Stimulated activated memory B cell treated with anti-CD40 and anti-IgM and Interleukin-4, amounts not matched to agents 10 μg/mL and 1 μg/mL and 100 μg/mL, for 72 hours (primary cell): ENCODE results near the gene MYOM3.

Experiments used
- ATAC-seq: fragments of 150-1000 bp; cut with Tn5 transposase; 2 replicates; pipeline ENCODE4 v1.10.0; 2021
- H3K27ac Mint-ChIP-seq: one replicate; pipeline ENCODE4 v1.8.0; 2022; ENCODE audit warnings: mild to moderate bottlenecking, mixed read lengths
- H3K27me3 Mint-ChIP-seq: one replicate; pipeline ENCODE4 v1.8.0; 2022; ENCODE audit warnings: mixed read lengths
- H3K36me3 Mint-ChIP-seq: one replicate; pipeline ENCODE4 v1.8.0; 2022; ENCODE audit warnings: mixed read lengths
- H3K4me1 Mint-ChIP-seq: one replicate; pipeline ENCODE4 v1.8.0; 2022; ENCODE audit warnings: mixed read lengths
- H3K4me3 Mint-ChIP-seq: one replicate; pipeline ENCODE4 v1.8.0; 2022; ENCODE audit warnings: mild to moderate bottlenecking, moderate library complexity, mixed read lengths
- H3K9me3 Mint-ChIP-seq: one replicate; pipeline ENCODE4 v1.8.0; 2022; ENCODE audit warnings: mixed read lengths

MYOM3 gene

DNA sequence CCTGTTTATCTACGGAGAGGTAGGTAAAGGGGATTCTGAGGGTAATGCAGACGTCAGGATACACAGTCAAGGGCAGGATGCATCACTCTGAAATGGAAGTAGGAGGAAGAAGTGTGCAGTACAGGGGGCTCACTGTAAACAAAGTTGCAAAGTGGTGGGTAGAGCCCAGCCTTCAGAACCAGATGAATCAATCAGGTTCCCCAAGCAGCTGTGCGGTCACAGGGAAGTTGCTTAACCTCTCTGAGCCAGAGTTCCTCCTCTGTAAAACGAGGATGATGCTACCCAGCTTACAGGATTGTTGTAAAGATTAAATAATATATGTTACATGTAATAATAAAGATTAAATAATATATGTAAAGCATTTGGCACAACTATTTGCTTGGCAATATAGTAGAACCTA is 13.5 kb upstream of the MYOM3 start:
- Mint-ChIP-seq H3K27me3 (peaks cover 32% of the 10 kb centered on the region), H3K4me1 (no peaks in the 10 kb centered on the region), H3K36me3 (peaks cover 9% of the 10 kb centered on the region), H3K4me3 (no peak overlapping the region), H3K9me3 (peaks cover 8% of the 10 kb centered on the region), H3K27ac (no peak overlapping the region)
- no peak for ATAC-seq

DNA sequence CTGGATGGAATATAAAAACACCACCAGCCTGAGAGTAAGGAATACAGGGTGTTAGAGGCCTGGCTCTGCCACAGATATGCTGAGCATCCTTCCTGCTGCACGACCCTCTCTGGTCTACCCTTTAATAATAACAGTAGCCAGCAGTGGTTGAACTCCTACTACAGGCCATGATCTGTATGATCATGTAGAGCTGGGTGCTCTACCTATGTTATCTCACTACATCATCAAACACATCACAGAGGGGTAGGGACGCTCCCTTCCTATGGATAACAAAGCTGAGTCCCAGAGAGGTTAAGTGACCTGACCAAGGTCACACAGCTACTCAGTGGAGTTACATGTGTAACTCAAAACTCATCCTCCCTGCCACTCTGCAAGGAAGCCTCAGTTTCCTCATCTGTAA is 13.0 kb upstream of the MYOM3 start:
- peaks cover 37% of the 10 kb centered on the region for H3K27me3 Mint-ChIP-seq
- no peaks in the 10 kb centered on the region for H3K4me1 Mint-ChIP-seq
- H3K9me3 Mint-ChIP-seq: peaks cover 8% of the 10 kb centered on the region
- ATAC-seq: no peak
- no peak overlapping the region for H3K4me3 Mint-ChIP-seq
- peaks cover 5% of the 10 kb centered on the region for H3K36me3 Mint-ChIP-seq
- no peak overlapping the region for H3K27ac Mint-ChIP-seq

DNA sequence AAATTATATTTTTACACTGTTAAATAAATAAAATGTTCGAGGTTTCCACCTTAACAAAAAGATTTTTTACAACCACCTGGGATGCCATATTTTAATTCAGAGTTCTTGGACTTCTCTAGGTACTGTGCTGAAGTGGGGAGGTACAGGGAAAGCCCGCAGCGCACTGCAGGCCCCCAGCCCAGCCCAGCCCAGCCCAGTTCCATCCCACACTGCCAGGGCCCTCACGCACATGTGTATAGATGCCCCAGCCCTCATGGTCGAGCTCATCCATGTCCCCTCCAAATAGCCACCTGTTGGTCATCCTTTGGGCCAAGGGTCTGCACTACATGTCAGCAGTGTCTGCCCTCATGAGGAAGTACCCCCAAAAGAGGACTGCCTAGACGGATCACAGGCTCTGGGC is 11.7 kb upstream of the MYOM3 start:
- Mint-ChIP-seq H3K27ac (no peak overlapping the region), H3K4me1 (no peaks in the 10 kb centered on the region), H3K4me3 (no peak overlapping the region), H3K27me3 (peaks cover 33% of the 10 kb centered on the region), H3K36me3 (no peaks in the 10 kb centered on the region), H3K9me3 (no peaks in the 10 kb centered on the region)
- no peak for ATAC-seq

DNA sequence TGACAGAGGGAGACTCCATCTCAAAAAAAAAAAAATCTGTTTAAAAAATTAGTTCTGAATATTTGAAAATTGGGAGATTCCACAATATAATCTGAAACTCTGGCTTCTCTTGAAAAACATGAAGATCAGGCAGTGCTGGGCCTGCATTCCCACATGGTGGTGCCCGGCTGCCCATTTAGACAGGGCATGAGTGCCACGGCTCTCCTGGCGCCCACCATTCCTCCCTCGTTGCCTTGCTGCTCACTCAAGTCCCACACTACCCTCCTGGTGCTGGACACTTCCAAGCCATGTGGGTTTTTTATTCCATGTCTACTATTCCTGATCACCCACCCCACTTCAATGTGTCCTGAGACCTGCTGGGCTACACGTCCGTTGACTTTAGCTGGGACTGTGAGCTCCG is 10.8 kb upstream of the MYOM3 start:
- H3K36me3 Mint-ChIP-seq: no peaks in the 10 kb centered on the region
- peaks cover 40% of the 10 kb centered on the region for H3K27me3 Mint-ChIP-seq
- no peaks in the 10 kb centered on the region for H3K9me3 Mint-ChIP-seq
- ATAC-seq: no peak
- H3K27ac Mint-ChIP-seq: no peak overlapping the region
- no peaks in the 10 kb centered on the region for H3K4me1 Mint-ChIP-seq
- no peak overlapping the region for H3K4me3 Mint-ChIP-seq

DNA sequence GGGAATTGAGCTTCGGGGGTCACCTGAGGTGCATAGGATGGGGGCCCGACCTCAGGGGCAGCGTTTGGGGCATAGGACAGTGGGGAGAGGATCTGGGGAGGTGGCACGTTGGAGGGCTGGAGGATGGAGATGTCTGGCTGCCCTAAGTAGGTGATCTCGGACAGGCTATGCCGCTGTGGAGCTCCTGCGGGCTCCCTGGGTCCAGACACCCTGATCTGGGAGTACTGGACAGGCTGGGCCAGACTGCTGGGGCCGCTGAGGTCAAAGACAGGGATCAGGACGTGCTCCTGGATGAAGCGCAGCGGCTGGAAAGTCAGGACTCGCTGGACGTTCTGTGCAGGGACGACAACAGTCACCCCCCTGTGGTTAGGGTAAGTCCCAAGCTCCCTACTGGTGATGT is 9.5 kb upstream of the MYOM3 start:
- H3K9me3 Mint-ChIP-seq: no peaks in the 10 kb centered on the region
- no peaks in the 10 kb centered on the region for H3K36me3 Mint-ChIP-seq
- H3K27me3 Mint-ChIP-seq: peaks cover 54% of the 10 kb centered on the region
- no peak for ATAC-seq
- H3K27ac Mint-ChIP-seq: no peak overlapping the region
- no peaks in the 10 kb centered on the region for H3K4me1 Mint-ChIP-seq
- H3K4me3 Mint-ChIP-seq: no peak overlapping the region

DNA sequence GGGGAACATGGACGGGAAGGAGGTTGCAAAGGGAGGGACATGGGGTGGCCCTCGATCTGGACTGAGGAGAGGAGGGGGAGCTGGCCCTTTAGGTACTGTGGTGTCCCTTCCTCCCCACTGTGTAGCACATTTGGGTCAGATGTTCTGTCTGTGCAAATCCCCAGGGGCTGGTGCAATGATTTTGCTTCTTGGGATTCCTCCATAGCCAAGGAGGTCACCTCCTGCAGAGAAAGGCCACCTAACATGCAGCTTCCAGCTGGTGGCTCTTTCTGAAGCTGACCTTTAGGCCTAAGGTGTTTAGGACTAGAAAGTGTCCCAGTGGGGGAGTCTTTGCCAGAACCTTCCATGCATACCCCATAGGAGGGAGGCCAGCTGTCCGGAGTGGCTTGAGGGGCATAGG is 9.0 kb upstream of the MYOM3 start:
- H3K27me3 Mint-ChIP-seq: peaks cover 59% of the 10 kb centered on the region
- H3K4me1 Mint-ChIP-seq: no peaks in the 10 kb centered on the region
- ATAC-seq: no peak

DNA sequence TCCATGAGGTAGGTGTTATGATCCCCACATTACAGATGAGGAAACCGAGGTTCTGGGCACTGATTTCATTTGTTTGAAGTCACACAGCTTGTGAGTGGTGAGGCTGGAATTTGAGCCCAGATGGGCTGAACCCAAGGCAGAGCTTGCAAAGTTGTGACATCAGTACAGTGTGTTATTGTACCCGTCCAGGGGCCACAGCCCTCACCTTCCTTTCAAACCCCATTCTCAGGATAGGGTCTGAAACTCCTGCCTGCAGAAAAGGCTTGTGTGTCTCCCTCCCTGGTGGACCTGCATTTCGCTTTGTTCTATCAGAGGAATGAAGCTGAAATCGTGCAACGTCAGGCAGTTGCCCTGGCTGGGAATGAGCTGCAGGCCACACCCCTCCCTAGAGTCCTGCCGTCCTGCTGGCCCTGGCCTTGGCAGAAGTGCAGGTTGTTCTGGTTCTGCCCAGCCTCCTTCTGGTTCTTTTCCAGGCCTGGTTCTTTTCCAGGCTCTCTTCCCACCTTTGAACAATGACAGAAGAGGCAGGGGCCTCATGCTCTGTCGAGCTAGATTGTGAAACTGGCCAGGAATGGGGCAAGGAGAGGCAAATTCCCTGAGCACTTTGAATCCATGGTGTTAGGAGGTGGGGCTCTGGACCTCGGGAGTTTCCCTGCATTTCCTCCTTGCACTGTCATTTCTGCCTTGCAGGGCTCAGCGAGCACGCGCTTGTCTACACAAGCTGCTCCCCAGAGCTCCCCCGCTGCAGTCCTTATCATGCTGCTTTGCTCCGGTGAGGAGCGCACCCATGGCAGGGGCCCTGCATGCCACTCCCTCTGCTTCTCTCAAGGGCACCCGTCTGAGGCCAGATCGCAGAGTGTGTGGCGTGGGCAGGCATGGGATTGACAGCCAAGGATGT is 8.2 kb upstream of the MYOM3 start:
- ATAC-seq: no peak
- peaks cover 60% of the 10 kb centered on the region for H3K27me3 Mint-ChIP-seq

More for the DNA sequence above, 9.0 kb upstream of the MYOM3 start:
- no peaks in the 10 kb centered on the region for H3K36me3 Mint-ChIP-seq
- no peaks in the 10 kb centered on the region for H3K9me3 Mint-ChIP-seq
- H3K27ac Mint-ChIP-seq: no peak overlapping the region
- H3K4me3 Mint-ChIP-seq: no peak overlapping the region

DNA sequence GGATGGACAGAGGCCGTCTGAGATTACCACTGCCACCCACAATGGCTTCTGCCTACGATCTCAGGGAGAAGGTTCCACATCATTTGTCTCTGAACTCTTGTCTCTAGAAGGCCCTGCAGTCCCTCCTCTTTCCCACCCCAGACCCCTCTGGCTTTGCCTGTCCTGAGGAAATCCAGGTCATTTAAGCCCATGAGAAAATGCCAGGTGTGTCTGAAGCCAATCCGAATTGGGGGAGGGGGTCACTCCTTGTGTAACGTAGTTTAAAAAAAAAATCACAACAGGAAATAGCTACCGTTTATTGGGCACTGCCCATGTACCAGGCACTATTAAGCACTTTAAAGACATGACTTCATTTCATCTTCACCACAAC is 7.5 kb upstream of the MYOM3 start:
- no peaks in the 10 kb centered on the region for H3K9me3 Mint-ChIP-seq
- no peak for ATAC-seq
- H3K27ac Mint-ChIP-seq: no peak overlapping the region
- no peaks in the 10 kb centered on the region for H3K4me1 Mint-ChIP-seq
- no peaks in the 10 kb centered on the region for H3K36me3 Mint-ChIP-seq
- H3K4me3 Mint-ChIP-seq: no peak overlapping the region
- peaks cover 63% of the 10 kb centered on the region for H3K27me3 Mint-ChIP-seq

More for the DNA sequence above, 8.2 kb upstream of the MYOM3 start:
- no peak overlapping the region for H3K4me3 Mint-ChIP-seq
- no peaks in the 10 kb centered on the region for H3K36me3 Mint-ChIP-seq
- no peaks in the 10 kb centered on the region for H3K9me3 Mint-ChIP-seq
- H3K27ac Mint-ChIP-seq: no peak overlapping the region
- no peaks in the 10 kb centered on the region for H3K4me1 Mint-ChIP-seq

DNA sequence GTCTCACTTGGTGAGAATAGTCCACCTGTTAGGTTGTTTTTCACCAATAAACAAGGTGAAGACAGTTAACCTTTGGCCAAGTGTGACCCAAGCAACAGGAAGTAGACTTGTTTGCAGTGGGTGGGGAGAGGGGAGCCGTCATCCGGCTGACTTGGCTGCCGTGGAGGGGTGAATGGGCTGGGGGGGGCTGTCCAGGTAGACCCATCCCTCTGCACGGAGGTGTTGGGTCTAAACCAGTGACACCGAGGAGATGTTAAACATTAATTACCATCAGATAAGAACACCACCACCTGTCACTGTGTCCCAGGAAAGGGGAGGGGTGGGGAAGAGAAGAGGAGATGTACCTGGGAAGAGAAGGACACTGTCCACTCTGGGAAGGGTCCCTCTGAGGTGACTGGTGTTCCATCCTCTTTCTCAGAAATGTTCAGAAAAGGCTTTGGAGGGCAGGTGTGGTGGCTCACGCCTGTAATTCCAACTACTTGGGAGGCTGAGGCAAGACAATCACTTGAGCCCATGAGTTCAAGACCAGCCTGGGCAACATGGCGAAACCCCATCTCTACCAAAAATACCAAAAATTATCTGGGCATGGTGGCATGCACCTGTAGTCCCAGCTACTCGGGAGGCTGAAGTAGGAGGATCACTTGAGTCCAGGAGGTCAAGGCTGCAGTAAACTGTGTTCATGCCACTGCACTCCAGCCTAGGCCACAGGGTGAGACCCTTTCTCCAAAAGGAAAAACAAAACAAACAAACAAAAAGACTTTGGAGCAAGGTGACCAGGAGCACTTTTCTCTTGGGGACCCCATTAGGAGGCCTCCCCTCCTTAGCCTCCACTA is 6.7 kb upstream of the MYOM3 start:
- Mint-ChIP-seq H3K4me1 (no peaks in the 10 kb centered on the region), H3K27me3 (peaks cover 71% of the 10 kb centered on the region), H3K9me3 (no peaks in the 10 kb centered on the region), H3K27ac (no peak overlapping the region), H3K4me3 (no peak overlapping the region), H3K36me3 (no peaks in the 10 kb centered on the region)
- ATAC-seq: no peak

DNA sequence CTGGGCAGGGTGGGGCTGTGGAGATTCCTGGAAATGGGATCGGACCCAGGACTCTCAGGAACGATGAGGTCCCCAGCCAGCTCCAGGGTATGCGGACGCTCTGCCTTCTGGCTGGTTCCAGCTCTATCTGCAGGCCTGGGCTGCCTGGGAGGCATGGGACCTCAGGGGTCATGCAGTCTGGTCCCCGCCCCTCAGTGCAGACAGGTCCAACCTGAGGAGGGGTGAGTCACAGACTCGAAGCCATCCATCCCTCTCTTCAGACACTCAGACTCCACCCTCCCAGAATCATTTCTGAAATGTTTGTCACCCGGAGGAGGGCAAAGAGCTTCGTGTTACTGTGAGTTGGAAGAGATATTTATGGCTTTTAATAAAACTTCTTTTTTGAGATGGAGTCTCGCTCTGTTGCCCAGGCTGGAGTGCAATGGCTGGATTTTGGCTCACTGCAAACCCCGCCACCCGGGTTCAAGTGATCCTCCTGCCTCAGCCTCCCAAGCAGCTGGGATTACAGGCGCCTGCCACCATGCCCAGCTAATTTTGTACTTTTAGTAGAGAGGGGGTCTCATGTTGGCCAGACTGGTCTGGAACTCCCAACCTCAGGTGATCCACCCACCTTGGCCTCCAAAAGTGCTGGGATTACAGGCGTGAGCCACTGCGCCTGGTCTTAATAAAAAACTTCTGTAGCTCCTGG is 5.9 kb upstream of the MYOM3 start:
- no peaks in the 10 kb centered on the region for H3K36me3 Mint-ChIP-seq
- no peak overlapping the region for H3K27ac Mint-ChIP-seq
- H3K9me3 Mint-ChIP-seq: no peaks in the 10 kb centered on the region
- no peaks in the 10 kb centered on the region for H3K4me1 Mint-ChIP-seq
- ATAC-seq: no peak
- H3K4me3 Mint-ChIP-seq: no peak overlapping the region
- peaks cover 74% of the 10 kb centered on the region for H3K27me3 Mint-ChIP-seq

DNA sequence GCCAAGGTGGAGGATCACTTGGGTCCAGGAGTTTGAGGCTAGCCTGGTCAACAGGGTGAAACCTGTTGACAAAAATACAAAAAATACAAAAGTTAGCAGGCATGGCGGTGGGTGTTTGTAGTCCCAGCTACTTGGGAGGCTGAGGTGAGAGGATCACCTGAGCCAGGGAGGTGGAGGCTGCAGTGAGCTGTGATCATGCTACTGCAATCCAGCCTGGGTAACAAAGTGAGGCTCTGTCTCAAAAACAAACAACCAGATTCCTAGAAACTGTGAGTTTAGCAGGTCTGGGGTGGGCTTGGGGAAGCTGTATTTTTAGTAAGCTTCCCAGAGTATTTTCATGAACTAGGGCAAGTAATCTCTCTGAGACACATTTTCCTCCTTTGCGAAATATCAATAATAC is 5.2 kb upstream of the MYOM3 start:
- H3K4me1 Mint-ChIP-seq: peaks cover 5% of the 10 kb centered on the region

DNA sequence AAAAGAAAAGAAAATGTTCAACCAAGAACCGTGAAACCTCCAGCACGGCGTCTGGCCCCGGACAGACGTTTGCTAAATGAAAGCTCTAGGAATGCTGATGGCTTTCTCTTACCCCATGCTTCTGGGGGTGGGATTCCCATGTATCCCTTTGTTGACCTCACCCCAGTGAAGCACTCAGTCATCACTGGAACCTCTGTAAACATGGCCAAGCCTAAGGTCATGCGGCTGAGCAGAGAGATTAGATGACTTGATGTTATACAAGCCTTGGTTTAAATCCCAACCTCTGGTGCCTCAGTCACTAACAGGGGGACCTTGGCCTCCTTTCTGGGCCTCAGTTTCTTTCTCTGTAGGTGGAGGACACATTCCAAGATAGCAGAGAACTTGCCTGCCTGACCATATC is 2.8 kb upstream of the MYOM3 start:
- no peaks in the 10 kb centered on the region for H3K9me3 Mint-ChIP-seq
- ATAC-seq: no peak
- no peak overlapping the region for H3K27ac Mint-ChIP-seq
- H3K36me3 Mint-ChIP-seq: no peaks in the 10 kb centered on the region
- H3K4me3 Mint-ChIP-seq: no peak overlapping the region
- H3K4me1 Mint-ChIP-seq: peaks cover 11% of the 10 kb centered on the region
- peaks cover 77% of the 10 kb centered on the region for H3K27me3 Mint-ChIP-seq

More for the DNA sequence above, 5.2 kb upstream of the MYOM3 start:
- H3K27ac Mint-ChIP-seq: no peak overlapping the region
- no peaks in the 10 kb centered on the region for H3K9me3 Mint-ChIP-seq
- H3K36me3 Mint-ChIP-seq: no peaks in the 10 kb centered on the region
- H3K4me3 Mint-ChIP-seq: no peak overlapping the region
- no peak for ATAC-seq
- peaks cover 77% of the 10 kb centered on the region for H3K27me3 Mint-ChIP-seq

DNA sequence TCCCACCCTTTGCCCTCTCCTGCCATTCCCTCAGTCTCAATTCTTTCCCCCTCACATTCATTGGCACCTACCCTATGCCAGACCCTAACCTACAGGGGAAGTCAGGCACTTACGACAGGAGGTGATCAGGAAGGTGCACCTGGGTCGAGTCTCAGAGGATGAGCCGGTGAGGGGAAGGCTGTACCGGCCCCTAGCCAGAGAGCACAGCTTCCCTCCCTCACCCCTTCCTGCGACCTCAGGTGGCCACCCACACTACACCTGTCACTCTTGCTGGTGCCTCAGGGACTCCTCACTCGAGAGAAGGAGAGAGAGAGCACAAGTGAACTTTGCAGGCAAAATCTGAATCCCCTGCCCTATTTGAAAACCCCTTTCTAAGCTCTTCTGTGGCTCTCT is 1.7 kb upstream of the MYOM3 start:
- Mint-ChIP-seq H3K4me1 (peaks cover 11% of the 10 kb centered on the region), H3K27ac (no peak overlapping the region), H3K9me3 (no peaks in the 10 kb centered on the region), H3K4me3 (no peak overlapping the region), H3K27me3 (peaks cover 68% of the 10 kb centered on the region), H3K36me3 (no peaks in the 10 kb centered on the region)
- no peak for ATAC-seq

DNA sequence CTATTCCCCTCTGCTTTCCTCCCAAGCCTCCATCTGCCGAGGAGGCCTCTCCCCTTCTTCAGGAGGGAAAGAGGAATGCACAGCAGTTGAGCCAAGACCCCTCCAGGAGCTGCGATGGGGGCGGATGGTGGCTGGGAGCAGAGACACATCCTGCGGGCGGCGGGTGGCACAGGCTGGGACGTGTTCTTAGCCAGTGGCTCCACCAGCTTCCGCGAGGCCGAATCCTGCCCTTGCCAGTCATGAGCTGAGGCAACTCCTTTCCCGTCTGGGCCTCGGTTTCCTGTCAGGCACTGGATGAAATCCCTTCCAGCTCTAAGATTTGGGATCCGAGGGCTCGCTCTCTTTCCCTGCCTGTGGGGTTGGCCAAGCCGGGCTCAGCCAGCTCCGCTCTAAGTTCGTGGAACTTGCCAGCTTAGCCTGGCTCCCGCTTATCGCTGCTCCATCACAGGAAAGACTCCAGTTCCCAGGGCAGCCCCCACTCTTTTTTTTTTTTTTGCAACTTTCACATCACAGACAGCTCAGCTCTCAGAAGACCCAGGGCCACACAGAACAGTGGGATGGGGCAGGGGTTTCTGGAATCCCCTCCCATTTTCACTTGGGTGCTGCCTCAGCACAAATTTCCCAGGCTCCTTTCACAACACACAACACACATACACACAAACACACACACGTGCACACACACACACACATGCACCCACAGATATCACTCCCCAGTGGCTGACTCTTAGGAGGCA is 506 bp downstream of the MYOM3 start:
- H3K27ac Mint-ChIP-seq: no peak overlapping the region
- peaks cover 46% of the 10 kb centered on the region for H3K27me3 Mint-ChIP-seq
- no peak overlapping the region for H3K4me3 Mint-ChIP-seq
- H3K9me3 Mint-ChIP-seq: no peaks in the 10 kb centered on the region
- H3K4me1 Mint-ChIP-seq: peaks cover 11% of the 10 kb centered on the region
- no peaks in the 10 kb centered on the region for H3K36me3 Mint-ChIP-seq
- ATAC-seq: no peak
